GM19397 (cell line): Measurements from ENCODE around the gene AHNAK2.

Source experiments
- ATAC-seq: cut with Tn5 transposase; IDR thresholded peaks from one replicate; pipeline ENCODE4 v1.9.1; 2021; ENCODE audit warnings: mild to moderate bottlenecking, moderate library complexity; ENCODE audit not compliant: unreplicated experiment

Gene AHNAK2

DNA sequence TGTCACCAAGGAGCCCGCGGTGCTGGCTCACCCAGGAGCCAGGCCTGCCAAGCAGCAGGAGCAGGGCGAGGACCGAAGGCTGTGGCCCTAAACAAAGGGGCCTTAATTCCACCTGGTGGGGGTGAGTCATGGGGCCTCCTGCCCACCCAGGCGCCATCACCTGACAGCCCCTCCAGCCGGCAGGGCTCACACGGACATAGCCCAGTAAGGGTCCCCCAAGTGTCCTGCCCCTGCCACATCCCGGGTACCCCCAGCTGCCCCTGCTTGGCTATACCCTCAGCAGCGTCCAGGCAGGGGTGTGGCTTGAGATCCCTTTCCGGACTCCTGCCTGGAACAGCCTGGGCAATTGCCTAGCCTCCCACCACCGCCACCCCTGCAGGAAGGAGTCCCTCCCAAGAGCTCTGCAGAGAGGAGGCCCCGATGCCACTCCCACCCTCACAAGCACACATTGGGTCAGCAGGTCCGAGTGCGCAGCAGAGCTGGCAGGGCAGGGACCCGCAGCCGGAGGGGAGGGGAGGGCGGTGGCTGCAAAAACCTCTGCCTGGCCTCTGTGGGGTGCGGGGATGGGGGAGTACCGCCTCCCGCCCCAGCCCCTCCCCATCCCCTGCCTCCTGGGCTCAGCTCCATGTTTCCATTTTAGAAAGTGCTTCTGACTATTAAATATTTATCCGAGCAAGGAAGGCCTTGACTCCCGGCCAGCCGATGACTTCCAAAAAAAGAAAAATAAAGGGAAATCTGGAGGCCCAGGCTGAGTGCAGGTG is 4.6 kb downstream of the AHNAK2 start:
- no peak for ATAC-seq

GRCh38 chr14:104973135-104973384 is 5.1 kb downstream of the AHNAK2 start:
- no peak for ATAC-seq

DNA sequence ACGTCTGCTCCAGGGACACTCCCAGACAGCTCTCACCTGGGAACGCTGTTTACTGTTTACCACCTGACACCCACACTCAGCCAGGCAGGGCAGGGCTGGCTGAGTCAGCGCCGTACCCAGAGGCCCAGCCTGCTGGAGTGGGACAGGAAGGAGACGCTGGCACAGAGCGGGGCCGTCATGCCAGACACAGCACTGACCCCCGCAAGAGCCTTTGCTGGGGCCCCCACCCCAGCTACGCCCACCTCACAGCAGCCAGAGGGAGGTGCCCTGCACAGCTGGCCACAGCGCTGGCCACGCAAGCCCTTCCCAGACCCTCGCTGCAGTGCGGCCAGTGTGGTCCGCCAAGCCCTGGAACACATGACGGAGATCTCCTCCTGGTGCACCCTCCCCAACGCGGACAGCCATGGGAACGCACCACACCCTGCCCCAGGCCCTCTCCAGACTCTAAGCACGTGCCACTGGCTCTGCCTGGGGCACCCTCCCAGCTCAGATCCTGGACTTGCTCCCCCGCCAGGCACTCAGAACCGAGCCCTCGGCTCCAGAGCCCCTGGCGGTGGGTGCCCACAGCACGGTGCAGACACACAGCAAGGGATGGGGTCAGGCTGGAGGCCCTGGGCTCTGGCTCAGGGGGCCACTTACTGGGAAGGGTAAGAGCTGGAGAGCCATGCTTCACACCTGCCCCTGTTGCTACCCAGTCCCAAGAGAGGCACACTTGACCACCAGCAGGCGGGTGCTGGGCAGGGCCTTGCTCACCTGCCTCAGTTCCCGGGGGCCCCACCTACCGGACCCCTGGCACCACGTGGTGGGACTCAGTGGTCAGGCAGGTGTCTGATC is 5.7 kb downstream of the AHNAK2 start:
- ATAC-seq = no peak

DNA sequence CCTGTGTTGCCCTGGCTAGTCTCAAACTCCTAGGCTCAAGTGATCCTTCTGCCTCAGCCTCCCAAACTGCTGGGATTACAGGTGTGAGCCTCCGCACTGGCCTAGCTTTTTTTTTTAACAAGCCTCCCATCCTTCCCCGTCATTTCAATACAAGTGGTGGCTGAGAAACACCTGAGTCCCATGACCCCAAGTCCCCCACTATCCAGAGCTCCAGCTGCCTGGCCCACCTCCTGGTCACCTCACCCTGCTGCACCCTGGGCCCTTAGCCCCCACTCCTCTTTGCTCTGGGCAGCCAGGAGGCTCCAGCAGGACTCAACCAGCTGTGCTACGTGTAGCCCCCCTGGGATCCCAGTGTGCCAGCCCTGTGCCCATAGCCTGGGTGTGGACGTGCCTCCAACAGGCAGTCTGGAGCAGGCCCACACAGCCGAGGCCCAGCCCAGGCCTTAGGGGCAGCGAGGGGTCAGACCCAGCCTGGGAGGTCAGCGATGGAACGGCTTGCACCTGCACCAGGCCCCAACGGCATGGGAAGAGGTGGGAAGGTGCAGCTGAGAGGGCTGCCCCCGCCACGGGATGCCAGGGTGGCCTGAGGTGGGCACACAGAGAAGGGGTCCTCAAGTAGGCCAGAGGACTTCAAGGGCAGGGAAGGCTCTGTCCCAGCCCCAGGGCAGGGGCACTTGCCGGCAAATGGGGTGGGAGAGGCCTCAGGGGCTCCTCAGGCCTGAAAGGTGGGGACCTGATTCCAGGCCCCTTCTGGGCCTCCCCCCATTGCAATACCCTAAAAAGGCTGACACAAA is 6.5 kb downstream of the AHNAK2 start:
- ATAC-seq = no peak

- ATAC-seq = no peak
These were observed 7.7 kb downstream of the AHNAK2 start for GRCh38 chr14:104970231-104971068.

DNA sequence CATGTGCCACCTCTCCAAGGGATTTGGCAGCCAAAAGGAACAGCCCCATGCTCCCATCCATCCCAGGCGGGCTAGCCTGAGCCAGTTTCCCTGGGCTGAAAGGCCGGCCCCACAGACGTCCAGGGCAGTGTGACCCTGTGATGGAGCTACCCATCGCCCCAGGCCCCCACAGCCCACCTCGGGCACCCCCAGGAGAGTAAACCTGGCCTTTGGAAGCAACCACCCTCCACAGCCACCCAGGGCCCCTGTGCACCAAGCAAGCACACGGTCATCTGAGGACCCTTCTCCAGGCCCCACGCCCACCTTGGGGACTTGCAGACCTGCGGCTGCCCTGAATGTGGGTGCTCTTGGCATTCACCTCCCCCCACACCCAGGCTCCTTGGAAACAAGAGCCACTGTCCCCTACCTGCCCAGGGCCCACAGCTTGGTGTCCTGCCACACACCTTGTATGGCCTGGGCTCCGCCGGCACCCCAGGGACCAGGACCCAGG is 8.4 kb downstream of the AHNAK2 start:
- no peak for ATAC-seq

GRCh38 chr14:104968541-104969401 is 9.4 kb downstream of the AHNAK2 start:
- ATAC-seq = no peak

GRCh38 chr14:104968153-104968527 is 10.0 kb downstream of the AHNAK2 start:
- no peak for ATAC-seq

DNA sequence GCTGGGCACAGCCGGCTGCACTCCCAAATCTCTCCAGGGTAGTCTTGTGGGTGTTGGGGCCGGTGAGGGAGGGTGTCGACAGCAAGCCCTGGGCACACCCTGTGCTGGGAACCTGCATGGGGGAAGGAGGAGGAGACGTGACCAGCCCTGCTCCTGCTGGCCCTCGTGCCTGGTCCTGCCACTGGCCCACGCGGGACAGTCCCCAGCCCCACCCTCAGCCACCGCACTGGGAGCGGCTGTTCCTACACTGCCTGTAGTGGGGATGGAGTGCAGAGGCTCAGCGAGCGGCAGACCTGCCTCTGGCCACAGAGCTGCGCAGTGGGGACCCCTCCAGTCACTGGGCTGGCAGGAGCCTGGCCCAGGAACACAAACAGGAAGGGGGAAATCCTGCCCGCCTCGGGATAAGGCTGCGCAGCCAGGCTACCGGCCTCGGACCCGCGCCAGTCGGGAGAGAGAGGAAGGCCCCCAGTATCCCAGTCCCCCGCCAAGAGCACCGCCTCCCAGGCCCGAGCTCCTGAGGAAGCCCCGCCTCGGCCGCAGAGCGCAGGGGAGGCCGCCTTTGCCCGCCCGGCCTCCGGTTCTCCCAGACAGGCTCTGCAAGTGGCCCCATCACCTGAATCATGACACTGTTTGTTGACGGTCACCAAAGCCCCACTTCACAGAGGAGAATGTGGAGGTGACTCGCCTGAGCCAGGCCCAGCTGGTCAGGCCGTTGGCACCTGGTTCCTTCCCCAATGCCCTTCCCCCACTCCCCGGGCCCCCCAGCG is 10.6 kb downstream of the AHNAK2 start:
- no peak for ATAC-seq

GRCh38 chr14:104966981-104967385 is 11.2 kb downstream of the AHNAK2 start:
- ATAC-seq = no peak

GRCh38 chr14:104966261-104966865 is 11.8 kb downstream of the AHNAK2 start:
- ATAC-seq = no peak

DNA sequence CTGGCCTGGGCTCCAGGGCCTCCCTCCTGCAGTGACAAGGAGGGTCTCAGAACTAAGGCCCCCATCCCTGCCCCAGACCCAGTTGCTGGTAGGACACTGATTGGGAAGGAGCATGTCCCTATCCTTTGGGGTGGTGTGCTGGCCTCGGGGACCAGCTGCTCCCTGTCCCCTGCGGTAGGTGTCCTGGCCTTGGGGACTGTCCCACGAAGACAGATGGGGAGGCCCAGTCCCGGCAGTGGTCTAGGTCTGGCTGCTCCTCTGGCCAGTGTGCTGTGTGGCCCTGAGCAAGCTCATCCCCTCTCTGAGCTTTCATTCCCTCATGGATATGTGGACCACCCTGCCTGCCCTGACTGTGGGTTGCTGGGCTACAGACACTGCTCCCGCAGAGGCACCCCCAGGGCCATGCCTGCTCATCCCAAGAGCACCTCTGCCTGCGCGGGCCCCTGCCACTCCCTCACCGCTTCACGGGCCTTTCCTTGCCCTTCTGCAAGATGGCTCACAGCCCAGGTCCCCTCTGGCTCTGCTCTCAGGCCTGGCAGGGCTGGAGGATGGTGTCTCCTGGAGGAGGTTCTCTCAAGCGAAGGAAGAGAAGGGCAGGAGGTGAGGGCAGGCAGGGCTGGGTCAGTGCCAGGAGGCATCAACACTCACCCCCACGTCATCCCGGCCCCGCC is 12.5 kb downstream of the AHNAK2 start:
- ATAC-seq = no peak

- no peak for ATAC-seq
These were observed 13.6 kb downstream of the AHNAK2 start for GRCh38 chr14:104964546-104964945.

DNA sequence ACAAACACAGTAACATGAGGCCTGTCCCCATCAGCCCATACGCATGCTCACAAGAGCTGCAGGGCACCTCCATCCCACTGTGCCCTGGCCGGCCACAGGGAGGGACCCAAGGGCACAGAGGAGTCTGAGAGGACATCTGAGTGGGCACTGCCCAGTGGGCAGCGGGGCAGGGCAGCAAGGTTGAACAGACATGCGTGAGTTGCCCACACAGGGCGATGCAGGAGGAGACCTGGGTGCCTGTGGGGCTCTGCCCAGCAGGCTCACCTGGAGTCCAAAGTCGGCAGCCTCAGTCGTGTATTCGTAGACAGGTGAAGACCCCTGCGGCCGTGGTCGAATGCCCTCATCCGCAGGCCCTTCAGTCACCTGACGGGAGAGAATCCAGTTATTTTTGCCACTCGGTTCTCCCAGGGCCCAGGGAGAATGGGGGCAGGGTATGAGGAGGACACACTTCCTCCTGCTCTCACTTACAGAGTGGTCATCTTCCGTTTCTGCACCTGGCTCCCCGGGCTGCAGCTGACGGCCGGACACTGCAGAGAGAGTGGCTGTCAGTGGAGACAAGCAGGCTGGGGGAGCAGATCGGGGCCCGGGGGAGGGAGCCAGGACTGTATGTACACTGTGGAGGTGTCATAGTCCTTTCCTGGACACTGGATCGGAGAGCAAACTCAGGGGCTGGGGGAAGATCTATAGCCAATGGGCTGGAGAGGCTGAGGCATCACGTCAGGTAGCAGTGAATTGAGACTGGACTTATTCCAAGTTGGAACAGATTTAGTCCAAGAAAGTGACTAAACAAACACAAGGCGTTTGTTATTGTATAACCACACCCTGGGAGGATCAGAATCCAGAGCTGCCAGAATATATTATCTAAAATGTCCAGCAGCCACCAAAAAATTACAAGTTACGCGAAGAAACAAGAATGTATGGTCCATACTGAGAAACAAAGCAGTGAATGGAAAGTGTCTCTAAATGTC is 20.7 kb downstream of the AHNAK2 start:
- no peak for ATAC-seq

GRCh38 chr14:104956290-104956890 is 21.8 kb downstream of the AHNAK2 start:
- ATAC-seq = no peak

GRCh38 chr14:104955396-104955770 is 22.8 kb downstream of the AHNAK2 start:
- ATAC-seq = no peak
